PFSK-1 (cell line): ENCODE data around the gene CACNA1D.

Experiments
- FOXP2 ChIP-seq: optimal IDR thresholded peaks from 2 replicates; pipeline ENCODE3; 2011; ENCODE audit warnings: borderline replicate concordance, control low read depth, inconsistent platforms; ENCODE audit not compliant: insufficient read depth; ENCODE audit errors: extremely low read length, extremely low read depth
- POLR2AphosphoS5 ChIP-seq: IDR thresholded peaks from 2 replicates; pipeline ENCODE4 v1.6.1; 2012; ENCODE audit warnings: low read depth, mild to moderate bottlenecking, control low read depth, low read length, moderate library complexity
- REST ChIP-seq, 2 experiments: IDR thresholded peaks; 2 replicates each; pipeline versions ENCODE4 v1.6.1 to v1.8.0; 2011 to 2012; ENCODE audit warnings: low read depth in 2 of 2, low read length in 2 of 2, control low read depth in 1 of 2, inconsistent platforms in 1 of 2, mild to moderate bottlenecking in 1 of 2, moderate library complexity in 1 of 2; ENCODE audit not compliant: insufficient read depth in 1 of 2
- SIN3A ChIP-seq: IDR thresholded peaks from 2 replicates; pipeline ENCODE4 v1.6.1; 2012; ENCODE audit warnings: mild to moderate bottlenecking, low read length, moderate library complexity, borderline replicate concordance; ENCODE audit not compliant: insufficient read depth
- TAF1 ChIP-seq: IDR thresholded peaks from 2 replicates; pipeline ENCODE4 v1.6.1; 2012; ENCODE audit warnings: low read length, control low read depth, borderline replicate concordance; ENCODE audit not compliant: insufficient read depth

The CACNA1D gene

GRCh38 chr3:53650928-53651661 lies 156.7 kb downstream of the CACNA1D start:
- no peak for TF ChIP-seq SIN3A
- TF ChIP-seq POLR2AphosphoS5, result no peak
- no peak for TF ChIP-seq REST (IDR thresholded peaks at IDR 0.05; ENCODE audit: insufficient read depth in 1 of 2, low read depth in 2 of 2, low read length in 2 of 2)
- TF ChIP-seq TAF1, result no peak
- no peak for TF ChIP-seq FOXP2

GRCh38 chr3:53651927-53652326 lies 157.5 kb downstream of the CACNA1D start:
- TF ChIP-seq REST (IDR thresholded peaks at IDR 0.05; ENCODE audit: insufficient read depth in 1 of 2, low read depth in 2 of 2, low read length in 2 of 2) (no peak), FOXP2 (no peak), SIN3A (no peak), TAF1 (no peak), POLR2AphosphoS5 (no peak)

- TF ChIP-seq REST (IDR thresholded peaks at IDR 0.05; ENCODE audit: insufficient read depth in 1 of 2, low read depth in 2 of 2, low read length in 2 of 2) (no peak), POLR2AphosphoS5 (no peak), SIN3A (no peak), TAF1 (no peak), FOXP2 (no peak)
Measured at GRCh38 chr3:53657651-53658050, 163.2 kb downstream of the CACNA1D start.

- TF ChIP-seq REST (IDR thresholded peaks at IDR 0.05; ENCODE audit: insufficient read depth in 1 of 2, low read depth in 2 of 2, low read length in 2 of 2), result no peak
- no peak for TF ChIP-seq SIN3A
- no peak for TF ChIP-seq TAF1
- no peak for TF ChIP-seq FOXP2
- TF ChIP-seq POLR2AphosphoS5, result no peak
Measured at GRCh38 chr3:53658613-53659193, 164.3 kb downstream of the CACNA1D start.

- TF ChIP-seq TAF1 (no peak), POLR2AphosphoS5 (no peak), SIN3A (no peak), FOXP2 (no peak), REST (IDR thresholded peaks at IDR 0.05; ENCODE audit: insufficient read depth in 1 of 2, low read depth in 2 of 2, low read length in 2 of 2) (no peak)
Measured at GRCh38 chr3:53659996-53660395, 165.6 kb downstream of the CACNA1D start.
